Left lobe of liver (tissue), 2 donors: ENCODE measurements around the gene DIP2C. TPM values are rescaled to one million over a fixed set of nuclear protein-coding genes. Genes with fewer than 3 reads are reported as not detected.
"Not testable (repeated sequence)": the region's sequence is repeated elsewhere in the genome, so short reads cannot be mapped to it uniquely, and the experiment has no call there.

Experiments used
- ATAC-seq: fragments of 200-7000 bp; cut with Tn5 transposase; one replicate; pipeline ENCODE4 v1.9.1; 2020; ENCODE audit warnings: mild to moderate bottlenecking, moderate library complexity
- DNase-seq: peaks from one replicate; pipeline ENCODE4 v3.0.0-alpha.2; 2020; ENCODE audit warnings: low spot score
- total RNA-seq: library from RNA; stranded (reverse); gene quantifications from one replicate; pipeline ENCODE4 v1.2.1, GENCODE V29; 2021
- donor health status: DM: no; HTN: no; CAD: no; lungs with moderate emphysema.
- donor health status: DM: no; HTN: yes; CAD: no.

The DIP2C gene
- total RNA-seq, 1 donor from 2014 or later, result 13.9 TPM

- DNase-seq (no peak), ATAC-seq (no peak)
Observed at GRCh38 chr10:351770-352334, 337.6 kb downstream of the DIP2C start.

- no peak for ATAC-seq
- no peak for DNase-seq
Observed at GRCh38 chr10:350981-351501, 338.4 kb downstream of the DIP2C start.

- ATAC-seq (no peak), DNase-seq (no peak)
Observed at GRCh38 chr10:349081-349480, 340.4 kb downstream of the DIP2C start.

- no peak for DNase-seq
- ATAC-seq, result no peak
Observed at GRCh38 chr10:348456-348855, 341.0 kb downstream of the DIP2C start.

- ATAC-seq, DNase-seq: not testable (repeated sequence)
Observed at GRCh38 chr10:347774-348173, 341.7 kb downstream of the DIP2C start.

GRCh38 chr10:347190-347589 lies 342.3 kb downstream of the DIP2C start:
- not testable (repeated sequence) for DNase-seq, ATAC-seq

GRCh38 chr10:344582-345200 lies 344.8 kb downstream of the DIP2C start:
- ATAC-seq (no peak), DNase-seq (no peak)

GRCh38 chr10:343231-344220 lies 345.9 kb downstream of the DIP2C start:
- ATAC-seq, result no peak
- DNase-seq, result no peak

- ATAC-seq, result no peak
- no peak for DNase-seq
Observed at GRCh38 chr10:341081-341740, 348.3 kb downstream of the DIP2C start.

GRCh38 chr10:340646-341045 lies 348.8 kb downstream of the DIP2C start:
- DNase-seq, result no peak
- no peak for ATAC-seq

- DNase-seq (no peak), ATAC-seq (no peak)
Observed at GRCh38 chr10:339038-339391, 350.5 kb downstream of the DIP2C start.

GRCh38 chr10:338171-339037 lies 351.1 kb downstream of the DIP2C start:
- DNase-seq, result peak; percentile 69
- ATAC-seq, result peak; percentile 95

GRCh38 chr10:336247-336646 lies 353.2 kb downstream of the DIP2C start:
- ATAC-seq, result no peak
- DNase-seq, result no peak

- DNase-seq (no peak), ATAC-seq (no peak)
Observed at GRCh38 chr10:335151-335800, 354.2 kb downstream of the DIP2C start.

- DNase-seq (no peak), ATAC-seq (no peak)
Observed at GRCh38 chr10:331186-331585, 358.3 kb downstream of the DIP2C start.

- peak; percentile 96 for ATAC-seq
Observed at GRCh38 chr10:329361-330099, 359.9 kb downstream of the DIP2C start.

GRCh38 chr10:327889-328852 lies 361.3 kb downstream of the DIP2C start:
- DNase-seq (no peak), ATAC-seq (no peak)

More at GRCh38 chr10:329361-330099, 359.9 kb downstream of the DIP2C start:
- peak; percentile 91 for DNase-seq
